ENCODE measurements around the gene KCTD5. TPM values are rescaled to one million over a fixed set of nuclear protein-coding genes. Genes with fewer than 3 reads are reported as not detected.
"Not testable (repeated sequence)": the region's sequence is repeated elsewhere in the genome, so short reads cannot be mapped to it uniquely, and the experiment has no call there.

The KCTD5 gene
- total RNA-seq, 6 experiments from 2014 or later = 7.3 to 22.8 (median 11.1) TPM

DNA sequence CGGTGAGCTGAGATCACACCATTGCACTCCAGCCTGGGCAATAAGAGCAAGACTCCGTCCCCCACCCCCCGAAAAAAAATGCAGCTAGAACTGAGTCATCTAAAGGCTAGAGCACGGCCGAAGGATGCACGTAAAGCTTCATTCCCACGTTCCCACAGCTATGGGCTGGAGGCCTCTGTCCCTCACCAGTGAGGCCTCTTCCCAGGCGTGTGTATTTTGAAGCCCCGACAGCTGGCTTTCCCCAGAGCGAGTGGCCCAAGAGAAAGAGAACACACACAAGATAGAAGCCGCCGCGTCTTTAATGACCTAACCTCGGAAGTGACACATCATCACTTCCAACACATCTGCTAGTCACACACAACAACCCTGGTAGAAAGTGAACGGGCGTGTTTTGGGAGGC lies 6.6 kb upstream of the KCTD5 start:
- H3K27ac ChIP-seq = no peak overlapping the region
- ATAC-seq (no peak), DNase-seq (no peak)
- intact Hi-C loops (cut with DNase I) = no loop called here
- TF ChIP-seq, protein P1, sequence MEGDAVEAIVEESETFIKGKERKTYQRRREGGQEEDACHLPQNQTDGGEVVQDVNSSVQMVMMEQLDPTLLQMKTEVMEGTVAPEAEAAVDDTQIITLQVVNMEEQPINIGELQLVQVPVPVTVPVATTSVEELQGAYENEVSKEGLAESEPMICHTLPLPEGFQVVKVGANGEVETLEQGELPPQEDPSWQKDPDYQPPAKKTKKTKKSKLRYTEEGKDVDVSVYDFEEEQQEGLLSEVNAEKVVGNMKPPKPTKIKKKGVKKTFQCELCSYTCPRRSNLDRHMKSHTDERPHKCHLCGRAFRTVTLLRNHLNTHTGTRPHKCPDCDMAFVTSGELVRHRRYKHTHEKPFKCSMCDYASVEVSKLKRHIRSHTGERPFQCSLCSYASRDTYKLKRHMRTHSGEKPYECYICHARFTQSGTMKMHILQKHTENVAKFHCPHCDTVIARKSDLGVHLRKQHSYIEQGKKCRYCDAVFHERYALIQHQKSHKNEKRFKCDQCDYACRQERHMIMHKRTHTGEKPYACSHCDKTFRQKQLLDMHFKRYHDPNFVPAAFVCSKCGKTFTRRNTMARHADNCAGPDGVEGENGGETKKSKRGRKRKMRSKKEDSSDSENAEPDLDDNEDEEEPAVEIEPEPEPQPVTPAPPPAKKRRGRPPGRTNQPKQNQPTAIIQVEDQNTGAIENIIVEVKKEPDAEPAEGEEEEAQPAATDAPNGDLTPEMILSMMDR (IDR thresholded peaks at IDR 0.05) = no peak
- TF ChIP-seq POLR2A (IDR thresholded peaks at IDR 0.05) = no peak
- H3K4me3 ChIP-seq = no peak overlapping the region
- no peaks in the 10 kb centered on the region for H3K27me3 ChIP-seq
- 80% methylated on average over 12 of the region's 16 CpGs for WGBS (ENCODE audit: insufficient coverage, low coverage, low lambda C conversion rate, missing lambda C conversion rate)
- H3K9me3 ChIP-seq = no peaks in the 10 kb centered on the region
- H3K4me1 ChIP-seq = peaks cover 0 to 13% (median 6%) of the 10 kb centered on the region in 4 donors
- H3K36me3 ChIP-seq = no peaks in the 10 kb centered on the region

DNA sequence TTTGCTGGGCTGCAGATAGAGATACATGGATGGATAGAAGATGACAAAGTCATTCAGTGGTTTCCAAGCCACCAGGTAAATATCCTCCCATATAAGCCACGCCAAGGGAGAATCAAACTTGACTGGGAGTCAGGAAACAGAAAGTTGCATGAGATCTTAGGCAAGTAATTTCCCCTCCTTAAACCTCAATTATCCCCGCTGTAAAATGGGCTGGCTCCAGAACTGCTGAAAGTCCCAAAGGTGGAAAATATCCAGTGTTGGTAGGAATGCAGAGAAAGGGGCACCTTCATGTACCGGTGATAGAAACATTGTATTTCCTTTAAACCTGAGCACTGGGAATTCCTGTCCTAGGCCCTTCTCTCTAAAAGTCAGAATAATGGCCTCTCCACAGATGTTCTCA lies 5.4 kb upstream of the KCTD5 start:
- peaks cover 0 to 17% (median 3%) of the 10 kb centered on the region in 4 donors for H3K4me1 ChIP-seq
- H3K36me3 ChIP-seq; H3K4me3 ChIP-seq; H3K9me3 ChIP-seq; DNase-seq; ATAC-seq; H3K27ac ChIP-seq; H3K27me3 ChIP-seq; intact Hi-C loops (cut with DNase I): not testable (repeated sequence)
- WGBS (ENCODE audit: insufficient coverage, low coverage, low lambda C conversion rate, missing lambda C conversion rate) = 100% methylated on average over 3 of the region's 3 CpGs

DNA sequence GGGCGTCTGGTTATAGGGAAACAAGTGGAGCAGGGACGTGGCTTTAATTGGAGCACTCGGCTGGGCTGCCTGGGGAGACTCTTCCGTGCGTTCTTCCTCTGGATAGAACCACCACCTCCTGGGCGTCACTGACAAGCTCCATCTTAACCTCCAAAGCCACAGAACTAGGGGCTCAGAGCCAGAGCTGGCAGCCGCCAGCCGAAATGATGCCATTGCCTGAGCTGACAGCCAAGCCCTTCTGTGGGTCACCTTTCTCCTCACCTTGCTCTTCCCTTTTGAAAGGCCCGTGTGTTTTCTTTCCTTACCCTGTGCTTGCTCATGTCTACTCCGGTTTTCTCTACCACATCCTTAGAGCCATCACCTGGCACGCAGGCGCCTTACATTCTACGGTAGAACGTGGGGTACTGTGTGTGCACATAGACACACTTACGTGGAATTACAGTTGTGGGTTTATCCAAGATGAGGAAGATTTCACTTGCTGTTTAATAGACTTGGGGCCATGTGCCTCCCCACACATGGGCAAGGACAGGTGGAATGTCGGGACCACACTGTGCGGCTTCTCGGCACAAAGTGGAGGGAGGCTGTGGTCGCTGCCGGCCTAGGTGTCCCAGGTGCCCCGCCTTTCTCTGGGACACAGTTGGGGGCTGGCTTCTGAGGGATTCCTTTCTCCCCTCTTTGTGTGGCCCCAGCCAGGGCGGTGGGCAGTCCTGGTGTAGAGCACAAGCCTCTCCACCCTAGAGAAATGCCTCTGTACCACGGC lies 3.9 kb upstream of the KCTD5 start:
- H3K4me1 ChIP-seq = peaks cover 0 to 12% (median 0%) of the 10 kb centered on the region in 4 donors
- H3K9me3 ChIP-seq; intact Hi-C loops (cut with DNase I); H3K27ac ChIP-seq; H3K27me3 ChIP-seq; H3K4me3 ChIP-seq; H3K36me3 ChIP-seq; DNase-seq; ATAC-seq: not testable (repeated sequence)
- no CpG with 5 or more reads among the region's 23 CpGs for WGBS (ENCODE audit: insufficient coverage, low coverage, low lambda C conversion rate, missing lambda C conversion rate)

DNA sequence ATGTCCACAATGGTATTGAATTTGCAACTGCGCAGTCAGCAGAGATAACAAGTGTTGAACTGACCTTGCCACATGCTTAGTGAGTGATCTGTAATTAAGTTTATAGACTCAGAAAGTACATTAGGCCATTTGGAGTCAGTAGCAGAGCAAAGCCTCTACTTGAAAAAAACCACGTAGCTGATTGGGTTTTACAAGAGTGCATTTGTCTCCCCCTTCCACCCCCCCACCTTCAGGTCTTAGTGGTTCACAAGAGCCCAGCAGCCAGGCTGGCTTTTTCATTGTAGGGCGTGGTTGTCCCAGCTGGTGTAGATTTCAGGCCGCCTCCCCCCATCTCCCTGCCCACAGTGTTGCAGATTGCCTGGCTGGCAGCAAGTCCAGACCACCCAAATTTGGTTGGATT lies 2.4 kb upstream of the KCTD5 start:
- H3K27ac ChIP-seq; H3K9me3 ChIP-seq; H3K4me1 ChIP-seq; intact Hi-C loops (cut with DNase I); ATAC-seq; DNase-seq; H3K4me3 ChIP-seq; H3K27me3 ChIP-seq; H3K36me3 ChIP-seq: not testable (repeated sequence)
- 100% methylated on average over 1 of the region's 4 CpGs for WGBS (ENCODE audit: insufficient coverage, low coverage, low lambda C conversion rate, missing lambda C conversion rate)

DNA sequence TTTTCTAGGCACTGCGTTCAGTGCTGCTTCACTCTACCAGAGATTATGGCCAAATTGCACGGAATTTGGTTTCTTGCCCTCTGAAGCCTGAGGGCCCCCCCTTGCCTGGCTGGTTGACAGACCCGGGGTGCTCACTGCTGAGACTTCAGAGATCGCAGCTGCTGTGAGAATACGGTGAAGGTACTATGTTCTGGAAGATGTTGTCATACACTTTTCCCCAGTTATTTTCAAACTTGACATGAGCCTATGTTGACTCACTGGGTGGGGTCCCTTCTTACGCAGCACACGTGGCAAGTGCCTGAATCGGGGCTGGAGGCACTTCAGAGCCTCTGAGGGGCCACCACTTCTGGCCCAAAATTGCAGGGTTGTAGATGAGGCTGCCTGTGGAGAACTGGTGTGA lies 2.0 kb upstream of the KCTD5 start:
- H3K4me1 ChIP-seq; ATAC-seq; intact Hi-C loops (cut with DNase I); H3K4me3 ChIP-seq; H3K9me3 ChIP-seq; H3K27ac ChIP-seq; H3K36me3 ChIP-seq; H3K27me3 ChIP-seq; DNase-seq: not testable (repeated sequence)
- no CpG with 5 or more reads among the region's 8 CpGs for WGBS (ENCODE audit: insufficient coverage, low coverage, low lambda C conversion rate, missing lambda C conversion rate)

DNA sequence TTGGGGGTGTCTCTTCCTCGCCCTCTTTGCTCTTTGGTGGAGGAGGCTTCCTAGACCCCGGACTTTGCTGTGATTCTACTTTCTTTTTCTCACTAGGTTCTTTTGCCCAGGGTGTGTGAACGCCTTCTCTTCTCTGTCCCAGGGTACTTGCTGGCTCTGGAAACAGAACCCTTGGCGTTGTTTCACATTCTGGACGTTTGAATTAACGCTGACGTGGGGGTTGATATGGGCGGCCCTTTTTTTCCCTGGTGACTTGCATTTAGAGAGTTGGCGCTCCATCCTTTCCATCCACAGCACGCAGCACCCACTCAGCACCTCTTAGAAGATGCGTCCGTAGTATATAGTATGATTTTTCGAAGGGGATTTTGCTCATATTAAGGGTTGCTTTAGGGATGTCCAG lies 718 bp downstream of the KCTD5 start:
- H3K36me3 ChIP-seq; H3K4me1 ChIP-seq; H3K27me3 ChIP-seq; DNase-seq; intact Hi-C loops (cut with DNase I); ATAC-seq; H3K9me3 ChIP-seq: not testable (repeated sequence)
- peak overlapping the region in 2 of 3 donors; percentile 61 to 65 for H3K27ac ChIP-seq
- peak overlapping the region; percentile 90 to 100 (median 98) for H3K4me3 ChIP-seq
- 6% methylated on average over 13 of the region's 13 CpGs for WGBS (ENCODE audit: insufficient coverage, low coverage, low lambda C conversion rate, missing lambda C conversion rate)

DNA sequence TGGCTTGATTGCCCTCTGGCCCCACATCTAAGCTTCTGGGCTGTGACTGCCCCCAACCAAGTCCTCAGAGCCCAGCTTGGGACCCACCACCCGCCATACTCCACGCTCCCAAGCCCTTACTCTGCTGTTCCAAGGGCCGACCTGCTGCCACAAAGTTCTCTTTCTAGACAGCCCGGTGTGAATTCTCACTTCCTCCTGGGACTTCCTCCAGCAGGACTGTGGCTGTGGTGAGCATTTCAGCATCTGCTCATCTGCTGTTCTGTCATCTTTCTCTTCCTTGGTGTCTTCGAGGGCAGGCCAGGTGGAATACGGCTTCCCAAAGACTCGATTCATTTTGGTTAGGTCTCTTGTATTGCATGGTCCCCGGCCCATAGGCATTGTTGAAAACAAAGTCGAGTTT lies 3.8 kb downstream of the KCTD5 start:
- H3K27me3 ChIP-seq; DNase-seq; H3K27ac ChIP-seq; H3K9me3 ChIP-seq; H3K4me1 ChIP-seq; H3K36me3 ChIP-seq; ATAC-seq; intact Hi-C loops (cut with DNase I); H3K4me3 ChIP-seq: not testable (repeated sequence)
- WGBS (ENCODE audit: insufficient coverage, low coverage, low lambda C conversion rate, missing lambda C conversion rate) = no CpG with 5 or more reads among the region's 9 CpGs
